K562 (cell line): ENCODE data around the gene CSF1R. TPM values are rescaled to one million over a fixed set of nuclear protein-coding genes. Genes with fewer than 3 reads are reported as not detected.

Experiments used
- ATAC-seq: fragments of 200-7000 bp; cut with Tn5 transposase; 3 replicates; pipeline ENCODE4 v1.9.1; 2020; ENCODE audit warnings: moderate library complexity
- BruUV-seq: library from RNA; stranded (reverse); fragments of 400-500 nt; replicated peaks from 2 replicates; lab custom pipeline; 2021; lab: Mats Ljungman, UMichigan
- CTCF ChIA-PET: fragments of 300-600 bp; formaldehyde crosslinking; extraction: SDS; loops from one replicate; lab custom pipeline; 2021; ENCODE audit warnings: low intra/inter-chr PET ratio; lab: Yijun Ruan, JAX
- POLR2A ChIA-PET: fragments of 300-600, 350-650 bp; sonication (Branson Sonifier 250); formaldehyde crosslinking; extraction: SDS; loops from one replicate; lab custom pipeline; 2021; ENCODE audit warnings: antibody characterized with exemption, inconsistent platforms; lab: Yijun Ruan, JAX
- DNase-seq, 4 experiments: peaks; one replicate each; pipeline versions ENCODE4 v3.0.0 to v3.0.0-alpha.2; 2011 to 2018; ENCODE audit warnings: low spot score in 3 of 4, mixed read lengths in 3 of 4; ENCODE audit errors: extremely low read depth in 1 of 4
- FAIRE-seq: peaks from 2 replicates; lab custom pipeline; 2011; peaks lifted over from hg19 to GRCh38; lab: Jason Lieb, UNC
- H2AFZ ChIP-seq: 2 replicates; pipeline ENCODE4 v1.6.0; 2011; ENCODE audit warnings: low read depth, low read length, control low read depth, inconsistent platforms
- H3K27ac ChIP-seq: fragments of 200-600 bp; 3 replicates; pipeline ENCODE4 v1.8.0; 2011; ENCODE audit warnings: low read depth, mild to moderate bottlenecking, control low read depth, inconsistent platforms, low read length, moderate library complexity, mixed read lengths; ENCODE audit errors: extremely low read depth
- H3K27me3 ChIP-seq, 2 experiments: fragments of 300-600 bp in 1 of 2; 2 replicates in 1 of 2; 3 replicates in 1 of 2; pipeline versions ENCODE4 v1.6.0 to v1.8.0; 2011; ENCODE audit warnings: inconsistent platforms in 2 of 2, low read length in 2 of 2, mild to moderate bottlenecking in 1 of 2, mixed read lengths in 1 of 2, moderate library complexity in 1 of 2; ENCODE audit not compliant: control insufficient read depth in 2 of 2, insufficient read depth in 2 of 2
- H3K36me3 ChIP-seq: fragments of 300-600 bp; 3 replicates; pipeline ENCODE4 v1.8.0; 2011; ENCODE audit warnings: mild to moderate bottlenecking, low read length, inconsistent platforms; ENCODE audit not compliant: control insufficient read depth, insufficient read depth
- H3K4me1 ChIP-seq, 2 experiments: fragments of 200-600 bp in 1 of 2; replicated peaks in 1 of 2; 2 replicates in 1 of 2; 3 replicates in 1 of 2; pipeline versions ENCODE4 v1.5.1 to v1.8.0; 2011; ENCODE audit warnings: inconsistent platforms in 2 of 2, low read length in 2 of 2, mild to moderate bottlenecking in 1 of 2, mixed read lengths in 1 of 2, moderate library complexity in 1 of 2; ENCODE audit not compliant: control insufficient read depth in 2 of 2, insufficient read depth in 2 of 2
- H3K4me2 ChIP-seq: 2 replicates; pipeline ENCODE4 v1.6.1; 2011; ENCODE audit warnings: low read length, control low read depth, inconsistent platforms, mixed read lengths; ENCODE audit not compliant: insufficient read depth
- H3K4me3 ChIP-seq: fragments of 200-600 bp; sonication (generic), shearing (Covaris generic); 2 replicates; pipeline ENCODE4 v1.5.1; 2016; ENCODE audit warnings: control low read depth, inconsistent platforms
- H3K79me2 ChIP-seq: fragments of 200-600 bp; 3 replicates; pipeline ENCODE4 v1.8.0; 2011; ENCODE audit warnings: low read length, inconsistent platforms; ENCODE audit not compliant: control insufficient read depth, insufficient read depth
- H3K9ac ChIP-seq, 2 experiments: 2 replicates each; pipeline versions ENCODE4 v1.6.0 to v1.6.1; 2011; ENCODE audit warnings: low read depth in 2 of 2, low read length in 2 of 2, control low read depth in 1 of 2, inconsistent platforms in 1 of 2, mild to moderate bottlenecking in 1 of 2, mixed read lengths in 1 of 2; ENCODE audit not compliant: insufficient read depth in 1 of 2
- H3K9me1 ChIP-seq: one replicate; pipeline ENCODE4 v1.6.0; 2011; ENCODE audit warnings: inconsistent platforms, mild to moderate bottlenecking, low read length, moderate library complexity; ENCODE audit not compliant: control insufficient read depth, insufficient read depth
- H3K9me3 ChIP-seq: replicated peaks from 2 replicates; pipeline ENCODE4 v1.5.1; 2011; ENCODE audit warnings: low read depth, low read length, inconsistent platforms; ENCODE audit not compliant: control insufficient read depth, insufficient read depth
- H4K20me1 ChIP-seq: replicated peaks from 2 replicates; pipeline ENCODE4 v1.6.1; 2011; ENCODE audit warnings: low read length, inconsistent platforms, mixed read lengths; ENCODE audit not compliant: control insufficient read depth, insufficient read depth
- NFYB ChIP-seq: IDR thresholded peaks from 2 replicates; pipeline ENCODE4 v1.6.1; 2011; ENCODE audit warnings: mild to moderate bottlenecking, moderate library complexity; ENCODE audit not compliant: insufficient read length; ENCODE audit errors: extremely low read depth
- RB1 ChIP-seq: fragments of 450-650 bp; IDR thresholded peaks from 2 replicates; pipeline ENCODE4 v1.6.1; 2017; ENCODE audit warnings: low read depth, mild to moderate bottlenecking
- RHOXF2B ChIP-seq: fragments of 250-450 bp; sonication (Bioruptor Pico); conservative IDR thresholded peaks from 2 replicates; pipeline ENCODE4 v1.5.1; 2021
- TBP ChIP-seq: optimal IDR thresholded peaks from 2 replicates; pipeline ENCODE3; 2011; ENCODE audit warnings: low read depth, low read length, improper control_type of control experiment
- ZNF347 ChIP-seq: fragments of 450-650 bp; formaldehyde crosslinking; IDR thresholded peaks from 2 replicates; pipeline ENCODE4 v1.4.0; 2020; ENCODE audit warnings: low read depth, mild to moderate bottlenecking, moderate library complexity
- WGBS: fragments of 100-300 bp; shearing (Covaris generic); methylation state at CpG from one replicate; pipeline ENCODE4 v1.1.6; 2016; ENCODE audit warnings: low coverage, mixed read lengths; ENCODE audit not compliant: insufficient coverage; ENCODE audit errors: missing lambda C conversion rate; 5-methylcytosine and 5-hydroxymethylcytosine counted together
- in situ Hi-C: fragments of 300-500 bp; cut with MboI; formaldehyde crosslinking; loops from 4 replicates; pipeline ENCODE4 v1.15.0; 2018; ENCODE audit warnings: inconsistent platforms, mixed read lengths
- intact Hi-C: fragments of 100-400 bp; cut with micrococcal nuclease; formaldehyde crosslinking; loops from 2 replicates; pipeline ENCODE4 v1.14.2; 2022
- polyA plus RNA-seq, 8 experiments: library from polyadenylated mRNA; depleted of rRNA in 4 of 8; stranded (reverse) in 5 of 8; unstranded in 3 of 8; fragments of >200 nt; fragmentation: Nextera tagmentation in 2 of 8; fragmentation: Illumina TruSeq in 1 of 8; extraction: Ambion mirVana in 2 of 8; extraction: Trizol in 1 of 8; gene quantifications; 2 replicates each; pipeline versions ENCODE4 v1.2.1 to v1.2.3, GENCODE V29; 2011 to 2014; ENCODE audit warnings: inconsistent platforms in 1 of 8, missing spikeins in 1 of 8
- total RNA-seq, 7 experiments: library from RNA; depleted of rRNA in 6 of 7; stranded (reverse); fragments of >200 nt in 6 of 7; fragmentation: Illumina TruSeq in 2 of 7; extraction: Trizol in 2 of 7; gene quantifications; 2 replicates each; pipeline versions ENCODE4 v1.2.1 to v1.2.3, GENCODE V29; 2011 to 2021; ENCODE audit warnings: low replicate concordance in 1 of 7
- TF ChIP-seq, protein P1 (sequence below): sonication (generic); formaldehyde crosslinking; IDR thresholded peaks from 2 replicates; pipeline ENCODE4 v1.8.1; 2022; ENCODE audit warnings: missing genetic modification reagents
- TF ChIP-seq, protein P2 (sequence below): fragments of 250-450 bp; sonication (Bioruptor Pico); IDR thresholded peaks from 2 replicates; pipeline ENCODE4 v1.8.0; 2022; ENCODE audit warnings: inconsistent platforms, mild to moderate bottlenecking, moderate library complexity, borderline replicate concordance
- TF ChIP-seq, protein P3 (sequence below): IDR thresholded peaks from 2 replicates; pipeline ENCODE4 v1.6.1; 2014; ENCODE audit warnings: antibody characterized with exemption

Gene CSF1R
- total and polyA plus RNA-seq, 9 of the 15 experiments (the other 6 are each of a cell fraction or from before 2014, with no cell fraction given): 0.03 to 0.64 (median 0.20) TPM; not detected in 6

DNA sequence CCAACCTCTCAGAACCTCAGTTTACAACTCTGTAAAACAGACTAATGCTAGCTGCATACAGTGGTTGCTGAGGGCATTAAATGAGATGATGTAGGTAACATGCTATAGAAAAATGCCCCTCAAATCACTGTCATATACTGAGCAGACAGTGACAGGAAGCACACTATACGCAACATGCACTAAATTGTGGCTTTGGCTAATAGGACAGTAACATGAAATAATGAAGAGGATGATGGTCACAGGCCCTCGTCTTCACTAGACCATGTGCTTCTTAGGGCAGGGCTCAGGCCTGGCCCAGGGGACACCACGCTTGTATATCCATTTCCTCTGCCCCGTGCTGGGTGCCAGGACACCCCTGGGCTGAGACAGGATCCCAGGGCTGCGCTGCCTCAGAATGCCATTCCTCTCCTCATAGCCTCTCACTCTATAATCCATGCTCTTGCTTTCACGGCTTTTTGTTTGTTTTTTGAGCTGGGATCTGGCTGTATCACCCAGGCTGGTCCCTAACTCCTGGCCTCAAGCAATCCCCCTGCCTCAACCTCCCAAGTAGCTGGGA is 18.9 kb downstream of the CSF1R start:
- intact Hi-C loops (no loop called here), in situ Hi-C loops (no loop called here)
- Histone ChIP-seq H4K20me1 (no peaks in the 10 kb centered on the region; the same call in 1 of the 2 replicates), H3K27ac (no peak overlapping the region), H3K4me3 (no peak overlapping the region), H3K27me3 (peaks cover 10 to 43% of the 10 kb centered on the region in 2 experiments), H3K9me1 (peaks cover 4% of the 10 kb centered on the region), H3K4me2 (no peak overlapping the region), H3K79me2 (no peaks in the 10 kb centered on the region), H3K9ac (no peak overlapping the region), H3K36me3 (no peaks in the 10 kb centered on the region), H3K4me1 (peaks cover 0 to 7% of the 10 kb centered on the region in 2 experiments; a peak in 2 of 5 replicates), H3K9me3 (no peaks in the 10 kb centered on the region), H2AFZ (no peak overlapping the region)
- no peak for ATAC-seq
- FAIRE-seq: peak; percentile 68
- ChIA-PET CTCF (no interaction called here), POLR2A (interaction anchor here (0.6 to 2.2 kb wide), 4 partner anchors 14 to 122 kb away, joined by 3 to 6 read pairs (median 4); partner anchors contain the start of gene SLC6A7)
- BruUV-seq: no TSS peak
- TF ChIP-seq RB1 (no peak), RHOXF2B (CRISPR knock-in tag) (no peak), ZNF347 (CRISPR knock-in tag) (no peak), TBP (no peak), NFYB (no peak)
- TF ChIP-seq, protein P1, sequence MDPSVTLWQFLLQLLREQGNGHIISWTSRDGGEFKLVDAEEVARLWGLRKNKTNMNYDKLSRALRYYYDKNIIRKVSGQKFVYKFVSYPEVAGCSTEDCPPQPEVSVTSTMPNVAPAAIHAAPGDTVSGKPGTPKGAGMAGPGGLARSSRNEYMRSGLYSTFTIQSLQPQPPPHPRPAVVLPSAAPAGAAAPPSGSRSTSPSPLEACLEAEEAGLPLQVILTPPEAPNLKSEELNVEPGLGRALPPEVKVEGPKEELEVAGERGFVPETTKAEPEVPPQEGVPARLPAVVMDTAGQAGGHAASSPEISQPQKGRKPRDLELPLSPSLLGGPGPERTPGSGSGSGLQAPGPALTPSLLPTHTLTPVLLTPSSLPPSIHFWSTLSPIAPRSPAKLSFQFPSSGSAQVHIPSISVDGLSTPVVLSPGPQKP: no peak
- TF ChIP-seq, protein P2, sequence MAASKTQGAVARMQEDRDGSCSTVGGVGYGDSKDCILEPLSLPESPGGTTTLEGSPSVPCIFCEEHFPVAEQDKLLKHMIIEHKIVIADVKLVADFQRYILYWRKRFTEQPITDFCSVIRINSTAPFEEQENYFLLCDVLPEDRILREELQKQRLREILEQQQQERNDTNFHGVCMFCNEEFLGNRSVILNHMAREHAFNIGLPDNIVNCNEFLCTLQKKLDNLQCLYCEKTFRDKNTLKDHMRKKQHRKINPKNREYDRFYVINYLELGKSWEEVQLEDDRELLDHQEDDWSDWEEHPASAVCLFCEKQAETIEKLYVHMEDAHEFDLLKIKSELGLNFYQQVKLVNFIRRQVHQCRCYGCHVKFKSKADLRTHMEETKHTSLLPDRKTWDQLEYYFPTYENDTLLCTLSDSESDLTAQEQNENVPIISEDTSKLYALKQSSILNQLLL: no peak
- TF ChIP-seq, protein P3, sequence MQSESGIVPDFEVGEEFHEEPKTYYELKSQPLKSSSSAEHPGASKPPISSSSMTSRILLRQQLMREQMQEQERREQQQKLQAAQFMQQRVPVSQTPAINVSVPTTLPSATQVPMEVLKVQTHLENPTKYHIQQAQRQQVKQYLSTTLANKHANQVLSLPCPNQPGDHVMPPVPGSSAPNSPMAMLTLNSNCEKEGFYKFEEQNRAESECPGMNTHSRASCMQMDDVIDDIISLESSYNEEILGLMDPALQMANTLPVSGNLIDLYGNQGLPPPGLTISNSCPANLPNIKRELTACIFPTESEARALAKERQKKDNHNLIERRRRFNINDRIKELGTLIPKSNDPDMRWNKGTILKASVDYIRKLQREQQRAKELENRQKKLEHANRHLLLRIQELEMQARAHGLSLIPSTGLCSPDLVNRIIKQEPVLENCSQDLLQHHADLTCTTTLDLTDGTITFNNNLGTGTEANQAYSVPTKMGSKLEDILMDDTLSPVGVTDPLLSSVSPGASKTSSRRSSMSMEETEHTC: no peak
- no peak for DNase-seq
- WGBS: 17% methylated on average over 6 of the region's 6 CpGs
